SK-N-DZ (cell line): Measurements from ENCODE around the gene TTYH3.
"Not testable (repeated sequence)": the region's sequence is repeated elsewhere in the genome, so short reads cannot be mapped to it uniquely, and the experiment has no call there.

Experiments used
- DNase-seq: peaks from one replicate; pipeline ENCODE4 v3.0.0-alpha.2; 2015; ENCODE audit warnings: low spot score

Gene TTYH3

DNA sequence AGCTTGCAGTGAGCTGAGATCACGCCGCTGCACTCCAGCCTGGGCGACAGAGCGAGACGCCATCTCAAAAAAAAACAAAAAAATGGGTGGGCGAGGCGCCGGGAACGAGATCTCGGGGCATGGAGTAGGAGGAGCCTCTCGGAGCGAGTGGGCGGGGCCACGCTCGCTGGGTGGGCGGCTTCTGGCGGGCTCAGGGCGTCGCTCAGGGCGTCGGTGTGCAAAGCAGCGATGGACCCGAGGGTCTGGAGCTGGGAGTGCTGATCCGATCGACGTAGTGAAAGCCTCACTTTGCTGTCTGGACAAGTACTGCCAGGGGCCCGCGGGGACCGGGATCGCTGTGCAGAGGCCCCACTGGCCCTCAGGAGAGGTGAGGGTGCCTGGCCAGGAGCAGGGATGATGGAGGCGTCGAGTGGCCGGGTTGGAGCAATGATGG, 33.6 kb downstream of the TTYH3 start:
- no peak for DNase-seq

- DNase-seq = no peak
These were observed 34.4 kb downstream of the TTYH3 start for GRCh38 chr7:2666155-2666554.

DNA sequence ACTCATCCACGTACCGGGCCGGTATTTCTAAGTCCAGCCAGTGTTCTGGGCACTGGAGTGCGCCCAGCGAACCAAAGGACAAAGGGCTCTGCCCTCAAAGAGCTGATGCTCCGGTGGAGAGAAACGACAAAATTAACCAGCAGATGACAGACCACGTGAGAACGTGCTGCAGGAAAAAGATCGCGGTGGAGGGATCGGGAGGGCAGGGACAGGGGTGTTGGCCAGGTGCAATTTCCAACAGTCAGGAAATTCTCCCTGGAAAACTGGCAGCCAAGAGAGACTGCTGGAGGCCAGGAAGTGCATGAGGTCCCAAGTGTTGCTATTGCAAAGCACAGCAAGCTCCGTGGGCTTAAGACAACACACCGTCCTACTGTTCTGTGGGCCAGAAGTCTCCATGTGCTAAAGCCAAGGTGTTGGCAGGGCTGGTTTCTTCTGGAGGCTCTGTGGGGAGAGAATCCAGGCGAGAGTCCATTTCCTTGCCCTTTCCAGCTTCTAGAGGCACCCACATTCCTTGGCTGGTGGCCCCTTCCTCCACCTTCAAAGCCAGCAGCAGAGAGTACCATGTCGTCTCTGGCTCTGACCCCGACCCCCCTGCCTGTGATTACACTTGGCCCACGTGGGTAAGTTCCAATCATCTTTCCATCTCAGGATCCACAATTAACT, 34.9 kb downstream of the TTYH3 start:
- DNase-seq = no peak

DNA sequence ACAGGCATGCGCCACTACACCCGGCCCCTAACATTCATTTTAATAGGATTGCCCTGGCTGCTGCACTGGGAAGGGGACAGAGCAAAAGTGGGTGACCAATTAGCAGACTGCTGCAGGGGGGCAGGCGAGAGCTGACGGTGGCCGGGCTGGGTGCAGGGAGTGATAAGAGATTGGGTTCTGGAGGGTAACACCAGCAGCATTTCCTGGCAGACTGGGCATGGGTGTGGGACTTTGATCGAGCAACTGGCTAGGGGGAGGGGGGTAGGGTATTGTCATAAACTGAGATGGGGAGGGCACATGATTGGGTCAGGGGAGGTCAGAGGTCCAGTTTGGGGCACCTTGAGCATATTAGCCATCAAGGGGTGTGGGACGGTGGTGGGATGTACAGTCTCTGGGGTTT, 36.1 kb downstream of the TTYH3 start:
- DNase-seq = no peak

DNA sequence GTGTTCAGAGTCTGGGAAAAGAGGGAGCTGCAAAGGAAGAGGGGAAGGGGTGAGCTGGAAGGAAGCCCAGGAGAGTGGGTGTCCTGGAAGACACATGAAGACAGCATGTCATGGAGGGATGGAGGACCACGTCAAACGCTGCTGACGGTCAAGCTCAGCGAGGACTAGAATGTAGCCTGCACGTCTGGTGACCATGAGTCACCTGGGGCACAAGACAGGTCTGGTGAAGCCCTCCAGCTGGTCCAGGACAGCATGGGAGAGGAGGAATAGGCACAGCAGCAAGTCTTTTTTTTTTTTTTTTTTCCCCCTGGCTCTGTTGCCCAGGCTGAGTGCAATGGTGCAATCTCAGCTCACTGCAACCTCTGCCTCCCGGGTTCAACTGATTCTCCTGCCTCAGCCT, 36.6 kb downstream of the TTYH3 start:
- no peak for DNase-seq

DNA sequence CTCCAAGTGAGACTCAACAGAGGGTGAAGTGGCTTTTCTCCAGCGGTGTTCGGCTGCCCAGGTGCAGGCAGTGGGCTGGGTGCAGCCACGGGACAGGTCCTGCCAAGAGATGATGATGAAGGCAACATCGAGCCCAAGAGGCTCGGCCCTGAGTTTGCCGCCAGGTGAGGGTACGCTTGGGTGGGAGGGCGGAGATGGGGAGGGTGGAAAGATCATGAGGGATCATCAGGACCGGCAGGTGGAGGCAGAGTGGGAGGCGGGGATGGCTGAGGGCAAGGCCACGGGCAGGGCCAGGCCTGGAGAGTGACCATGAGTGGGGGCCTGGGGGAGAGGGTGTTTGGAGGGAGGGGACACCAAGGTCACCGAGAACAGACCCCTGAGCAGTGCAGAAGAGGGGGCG, 38.4 kb downstream of the TTYH3 start:
- no peak for DNase-seq

GRCh38 chr7:2670720-2671391, 39.1 kb downstream of the TTYH3 start:
- peak; percentile 64 for DNase-seq

DNA sequence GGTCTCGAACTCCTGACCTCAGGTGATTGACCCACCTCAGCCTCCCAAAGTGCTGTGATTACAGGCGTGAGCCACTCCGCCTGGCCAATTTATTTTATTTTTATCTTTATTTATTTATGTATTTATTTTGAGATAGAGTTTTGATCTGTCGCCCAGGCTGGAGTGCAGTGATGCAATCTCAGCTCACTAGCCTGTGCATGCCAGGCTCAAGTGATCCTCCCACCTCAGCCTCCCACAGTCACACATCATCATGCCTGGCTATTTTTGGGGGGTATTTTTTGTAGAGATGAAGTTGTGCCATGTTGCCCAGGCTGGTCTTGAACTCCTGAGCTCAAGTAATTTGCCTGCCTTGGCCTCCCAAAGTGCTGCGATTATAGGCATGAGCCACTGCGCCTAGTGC, 41.4 kb downstream of the TTYH3 start:
- not testable (repeated sequence) for DNase-seq

DNA sequence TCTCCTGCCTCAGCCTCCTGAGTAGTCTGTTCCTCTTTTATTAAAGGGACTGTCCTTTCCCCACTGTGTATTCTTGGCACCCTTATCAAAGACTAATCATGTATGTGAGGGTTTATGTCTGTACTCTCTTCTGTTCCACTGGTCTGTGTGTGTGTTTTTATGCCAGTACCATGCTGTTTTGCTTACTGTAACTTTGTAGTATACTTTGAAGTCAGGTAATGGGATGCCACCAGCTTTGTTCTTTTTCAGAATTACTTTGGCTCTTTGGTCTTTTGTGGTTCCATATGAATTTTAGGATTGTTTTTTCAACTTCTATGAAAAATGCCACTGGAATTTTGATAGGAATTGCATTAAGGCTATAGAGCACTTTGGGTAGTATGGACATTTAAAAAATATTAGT, 42.1 kb downstream of the TTYH3 start:
- DNase-seq = no peak

DNA sequence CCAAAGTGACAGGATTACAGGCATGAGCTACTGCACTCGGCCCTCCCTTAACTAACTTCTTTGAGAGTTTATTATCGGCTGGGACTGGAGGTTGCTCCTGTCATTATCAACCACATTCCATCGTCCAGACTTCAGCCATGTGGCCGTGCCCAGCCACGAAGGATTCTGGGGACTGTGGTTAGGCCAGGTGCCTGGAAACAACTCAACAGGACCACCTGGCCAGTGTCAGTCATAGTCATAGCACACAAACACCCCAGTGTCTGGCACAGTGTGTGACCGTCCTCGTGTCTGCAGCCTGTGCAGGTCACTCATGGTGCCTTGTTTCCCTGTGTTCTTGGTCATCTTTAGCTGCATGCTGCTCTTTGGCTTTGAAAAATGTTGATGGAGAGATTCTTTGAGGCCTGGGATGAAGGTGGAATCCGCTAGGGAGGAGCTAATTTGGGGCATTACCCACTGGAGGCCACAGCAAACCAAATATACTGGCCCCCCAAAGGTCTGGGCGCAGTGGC, 43.5 kb downstream of the TTYH3 start:
- no peak for DNase-seq

GRCh38 chr7:2676576-2676975, 44.8 kb downstream of the TTYH3 start:
- DNase-seq = peak; percentile 75

DNA sequence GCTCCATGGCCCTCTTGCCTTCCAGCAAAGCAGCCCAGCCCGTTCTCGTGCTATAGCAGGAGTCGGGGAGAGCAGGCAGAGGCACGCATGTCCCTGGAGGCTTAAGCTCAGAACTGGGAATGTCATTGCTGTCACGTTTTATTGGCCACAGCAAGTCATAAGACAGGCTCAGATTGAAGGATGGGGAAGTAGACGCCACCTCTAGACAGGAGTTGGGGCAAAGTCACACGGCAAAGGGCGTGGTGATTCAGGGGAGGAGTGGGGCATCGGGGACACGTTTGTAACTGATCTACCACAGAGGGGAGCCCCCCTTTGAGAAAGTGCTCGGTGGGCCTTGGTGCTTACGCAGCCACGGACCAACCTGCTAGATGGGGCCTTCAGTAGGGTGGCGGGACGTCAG, 46.7 kb downstream of the TTYH3 start:
- DNase-seq = not testable (repeated sequence)

- not testable (repeated sequence) for DNase-seq
These were observed 47.6 kb downstream of the TTYH3 start for GRCh38 chr7:2679135-2680127.

DNA sequence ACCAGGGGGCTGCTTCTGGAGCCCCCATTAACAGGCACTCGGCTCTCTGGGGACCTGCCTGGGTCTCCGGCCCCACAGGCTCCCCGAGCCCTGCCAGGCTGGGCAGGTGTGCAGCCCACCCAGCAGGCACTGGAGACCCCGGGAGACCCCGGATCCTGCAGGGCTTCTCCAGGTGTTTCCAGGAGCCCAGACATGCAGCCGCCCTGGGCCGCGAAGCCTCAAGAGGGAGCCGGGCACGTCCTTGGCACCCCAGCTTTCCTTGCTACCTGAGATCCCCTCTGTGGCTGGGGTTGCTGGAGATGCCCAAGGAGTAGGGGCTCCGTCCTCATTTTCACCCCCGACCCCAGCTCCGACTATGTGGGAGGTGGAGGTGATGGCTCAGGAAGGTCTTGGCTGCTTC, 48.5 kb downstream of the TTYH3 start:
- DNase-seq = no peak

DNA sequence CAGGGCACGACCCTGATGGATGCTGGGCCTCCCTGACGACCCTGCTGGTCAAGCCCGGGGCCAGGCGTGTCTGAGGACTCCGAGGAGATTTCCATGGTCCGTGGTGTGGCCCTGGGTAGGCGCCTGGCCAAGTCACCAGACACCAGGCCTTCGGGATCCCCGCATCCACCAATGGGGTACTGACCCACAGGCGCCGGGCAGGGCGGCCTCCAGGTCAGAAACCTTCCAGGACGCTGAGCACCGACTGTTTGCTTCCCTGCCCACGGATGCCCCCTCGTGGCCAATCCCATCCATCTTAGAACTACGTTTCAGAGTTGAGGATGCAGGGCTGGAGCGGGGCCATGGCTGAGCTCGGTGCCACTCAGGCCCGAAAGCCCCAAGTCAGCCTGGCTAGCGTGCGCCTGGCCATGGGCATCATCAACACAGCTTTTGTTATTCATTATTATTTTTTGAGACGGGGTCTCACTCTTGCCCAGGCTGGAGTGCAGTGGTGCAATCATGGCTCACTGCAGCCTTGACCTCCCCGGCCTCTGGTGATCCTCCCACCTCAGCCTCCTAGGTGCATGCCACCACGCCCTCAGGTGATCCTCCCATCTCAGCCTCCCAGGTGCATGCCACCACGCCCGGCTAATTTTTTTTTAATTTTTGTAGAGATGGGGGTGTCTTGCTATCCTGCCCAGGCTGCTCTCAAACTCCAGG, 49.2 kb downstream of the TTYH3 start:
- DNase-seq = peak; percentile 66

DNA sequence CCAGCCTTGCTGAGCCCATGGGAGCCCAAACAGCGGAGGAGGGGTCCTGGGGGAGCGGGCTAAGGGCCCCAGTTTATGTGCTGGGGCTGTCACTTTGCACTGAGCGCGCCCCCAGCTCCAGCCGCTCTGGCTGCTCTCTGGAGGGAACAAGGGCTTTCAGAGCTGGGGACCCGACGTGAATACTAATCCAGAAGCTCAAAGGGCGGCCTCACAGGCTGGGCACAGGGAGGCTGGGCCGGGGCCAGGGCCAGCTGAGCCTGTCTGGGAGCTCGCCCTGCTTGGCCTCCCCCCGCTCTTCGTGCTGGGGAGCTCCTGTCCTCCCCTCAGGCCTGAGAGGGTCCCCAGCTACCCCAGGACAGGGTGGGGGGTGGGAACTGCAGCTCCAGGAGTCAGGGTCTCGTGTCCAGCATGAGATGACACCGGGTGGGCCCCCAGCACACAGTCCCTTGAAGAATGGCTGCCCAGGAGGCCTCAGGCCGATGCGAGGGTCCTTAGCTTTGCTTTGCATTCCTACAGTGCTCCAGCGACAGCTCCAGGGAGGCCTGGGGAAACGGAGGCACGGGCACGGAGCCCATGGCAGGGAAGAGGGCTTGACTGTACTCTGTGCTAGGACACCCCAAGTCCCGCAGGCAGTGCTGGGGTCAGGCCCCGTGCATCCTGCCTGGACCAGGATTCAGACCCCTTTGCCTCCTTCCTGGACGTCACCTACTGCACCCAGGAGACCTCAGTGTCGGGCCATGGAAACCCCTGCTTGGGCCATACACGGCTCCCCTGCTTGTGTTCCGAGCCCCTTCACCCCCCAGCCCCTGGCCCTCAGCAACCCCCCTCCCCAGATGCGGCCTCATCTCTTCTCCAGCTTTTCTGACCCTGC, 50.4 kb downstream of the TTYH3 start:
- no peak for DNase-seq

DNA sequence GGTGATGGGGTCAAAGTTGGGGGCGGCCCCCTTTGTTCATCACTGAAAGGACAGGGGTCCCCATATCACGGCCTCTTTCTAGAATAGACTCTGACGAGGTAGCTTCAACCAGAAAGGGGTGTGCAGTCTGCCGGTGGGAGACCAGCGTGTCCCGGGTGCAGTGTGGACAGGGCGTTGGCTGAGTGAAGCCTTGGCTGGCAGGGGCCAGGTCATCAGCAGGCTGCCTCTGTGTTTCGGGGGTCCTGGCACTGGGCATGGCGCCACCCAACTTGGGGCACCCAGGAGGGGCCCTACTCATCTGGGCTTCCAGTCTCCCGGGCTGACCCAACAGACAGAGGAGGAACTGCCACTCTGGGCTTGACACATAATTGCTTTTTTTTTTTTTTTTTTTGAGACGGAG, 52.7 kb downstream of the TTYH3 start:
- no peak for DNase-seq

GRCh38 chr7:2686101-2686500, 54.3 kb downstream of the TTYH3 start:
- DNase-seq = no peak

GRCh38 chr7:2687338-2687869, 55.6 kb downstream of the TTYH3 start:
- no peak for DNase-seq

DNA sequence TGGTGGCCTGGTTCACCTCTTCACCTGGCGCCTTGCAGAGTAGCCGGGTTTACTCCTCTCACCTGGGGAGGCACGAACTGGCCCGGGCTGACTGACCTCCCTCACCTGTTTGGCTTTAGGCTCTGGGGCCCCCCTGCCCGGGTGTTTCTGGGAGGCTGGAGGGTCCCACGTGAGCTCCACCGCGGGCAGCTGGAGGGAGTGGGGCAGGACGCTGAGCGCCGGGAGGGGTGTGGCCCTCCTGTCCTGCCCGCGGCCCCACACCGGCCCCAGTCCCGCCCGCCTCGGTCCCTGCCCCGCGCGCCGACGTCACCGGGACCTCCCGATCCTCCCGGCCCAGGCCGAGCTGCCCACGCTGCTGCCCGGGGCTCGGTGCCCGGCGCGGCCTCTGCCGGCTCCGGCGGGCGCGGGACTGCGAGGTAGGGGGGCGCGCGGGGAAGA, 56.1 kb downstream of the TTYH3 start, which contains the start of gene AMZ1:
Gene AMZ1, plus strand, starts transcription at position 322 of the 438 bp plus-strand sequence. CDS start 12,250 bp downstream, outside the sequence.
- DNase-seq = no peak
